Activated CD4-positive, alpha-beta T cell treated with anti-CD3 and anti-CD28 coated beads for 36 hours (primary cell): ENCODE data around the gene CLRN2. TPM values are rescaled to one million over a fixed set of nuclear protein-coding genes. Genes with fewer than 3 reads are reported as not detected.

Source experiments
- ATAC-seq: fragments of 200-7000 bp; cut with Tn5 transposase; one replicate; pipeline ENCODE4 v1.10.0; 2021; ENCODE audit warnings: mild to moderate bottlenecking, moderate library complexity
- CTCF ChIA-PET: fragments of 350-600 bp; sonication (Branson Sonifier 250); formaldehyde crosslinking; loops from one replicate; lab custom pipeline; 2021; ENCODE audit warnings: antibody characterized with exemption; lab: Charles Lee
- POLR2A ChIA-PET: fragments of 350-600 bp; sonication (Branson Sonifier 250); formaldehyde crosslinking; loops from one replicate; lab custom pipeline; 2021; ENCODE audit warnings: antibody characterized with exemption, inconsistent platforms; lab: Charles Lee
- DNase-seq: peaks from one replicate; pipeline ENCODE4 v3.0.0-alpha.2; 2020
- H3K27ac Mint-ChIP-seq: one replicate; pipeline ENCODE4 v1.8.0; 2021; ENCODE audit warnings: mixed read lengths
- H3K27me3 Mint-ChIP-seq: one replicate; pipeline ENCODE4 v1.8.0; 2021; ENCODE audit warnings: mixed read lengths
- H3K36me3 Mint-ChIP-seq: one replicate; pipeline ENCODE4 v1.8.0; 2021; ENCODE audit warnings: low read depth, mixed read lengths
- H3K4me1 Mint-ChIP-seq: one replicate; pipeline ENCODE4 v1.8.0; 2021; ENCODE audit warnings: mixed read lengths
- H3K4me3 Mint-ChIP-seq: one replicate; pipeline ENCODE4 v1.8.0; 2021; ENCODE audit warnings: mild to moderate bottlenecking, moderate library complexity, mixed read lengths
- H3K9me3 Mint-ChIP-seq: one replicate; pipeline ENCODE4 v1.8.0; 2021; ENCODE audit warnings: low read depth, mixed read lengths
- intact Hi-C, 2 experiments: fragments of 100-400 bp; cut with DNase I in 1 of 2; cut with micrococcal nuclease in 1 of 2; formaldehyde crosslinking; loops; one replicate each; pipeline versions ENCODE4 v1.14.2 to v1.15.1; 2022 to 2024; cut with DNase I, micrococcal nuclease
- total RNA-seq, 2 experiments: library from RNA; stranded (reverse); gene quantifications; one replicate each; pipeline ENCODE4 v1.2.3, GENCODE V29; 2021

CLRN2 gene
- total RNA-seq, 2 experiments from 2014 or later = not detected

DNA sequence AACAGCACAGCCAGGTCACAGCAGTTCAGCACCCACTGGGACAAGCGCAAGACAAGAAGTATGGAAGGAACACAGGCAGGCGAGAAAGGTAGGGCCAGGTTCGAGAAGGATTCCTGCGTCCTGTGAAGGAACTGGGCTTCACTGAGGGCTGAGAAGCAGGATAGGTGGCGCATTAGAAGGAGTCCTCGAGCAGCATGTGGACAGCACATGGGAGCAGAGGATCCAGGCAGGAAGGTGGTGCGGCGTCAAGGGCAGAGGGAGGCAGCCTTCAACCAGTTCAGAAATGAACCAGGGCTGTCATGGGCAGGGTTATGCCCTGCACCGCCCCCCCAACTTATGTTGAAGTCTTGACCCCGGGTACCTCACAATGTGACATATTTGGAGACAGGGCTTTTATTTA, 31.3 kb downstream of the CLRN2 start:
- no peak for DNase-seq
- H3K27me3 Mint-ChIP-seq = peaks cover 12% of the 10 kb centered on the region
- intact Hi-C loops = no loop called here
- no peaks in the 10 kb centered on the region for H3K36me3 Mint-ChIP-seq
- ChIA-PET CTCF (no interaction called here), POLR2A (no interaction called here)
- ATAC-seq = no peak
- H3K4me3 Mint-ChIP-seq = no peak overlapping the region
- no peak overlapping the region for H3K27ac Mint-ChIP-seq
- no peaks in the 10 kb centered on the region for H3K4me1 Mint-ChIP-seq
- H3K9me3 Mint-ChIP-seq = no peaks in the 10 kb centered on the region

DNA sequence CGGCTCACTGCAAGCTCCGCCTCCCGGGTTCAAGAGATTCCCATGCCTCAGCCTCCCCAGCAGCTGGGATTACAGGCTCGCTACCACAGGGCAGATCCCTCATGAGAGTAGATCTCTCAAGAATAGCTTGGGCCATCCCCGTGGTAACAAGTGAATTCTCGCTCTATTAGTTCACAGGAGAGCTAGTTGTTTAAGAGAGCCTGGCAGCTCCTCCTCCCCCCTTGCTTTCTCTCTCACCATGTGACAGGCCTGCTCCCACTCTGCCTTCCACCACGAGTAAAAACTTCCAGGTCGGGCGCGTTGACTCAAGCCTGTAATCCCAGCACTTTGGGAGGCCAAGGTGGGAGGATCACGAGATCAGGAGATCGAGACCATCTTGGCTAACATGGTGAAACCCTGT, 31.7 kb downstream of the CLRN2 start:
- no peaks in the 10 kb centered on the region for H3K9me3 Mint-ChIP-seq
- DNase-seq (no peak), ATAC-seq (no peak)
- ChIA-PET POLR2A (no interaction called here), CTCF (interaction anchor here (0.6 to 0.9 kb wide), 3 partner anchors 11 to 89 kb away, joined by 3 read pairs; no protein-coding TSS in a partner anchor)
- H3K4me1 Mint-ChIP-seq = no peaks in the 10 kb centered on the region
- H3K4me3 Mint-ChIP-seq = no peak overlapping the region
- peaks cover 11% of the 10 kb centered on the region for H3K27me3 Mint-ChIP-seq
- intact Hi-C loops = no loop called here
- H3K27ac Mint-ChIP-seq = no peak overlapping the region
- no peaks in the 10 kb centered on the region for H3K36me3 Mint-ChIP-seq

DNA sequence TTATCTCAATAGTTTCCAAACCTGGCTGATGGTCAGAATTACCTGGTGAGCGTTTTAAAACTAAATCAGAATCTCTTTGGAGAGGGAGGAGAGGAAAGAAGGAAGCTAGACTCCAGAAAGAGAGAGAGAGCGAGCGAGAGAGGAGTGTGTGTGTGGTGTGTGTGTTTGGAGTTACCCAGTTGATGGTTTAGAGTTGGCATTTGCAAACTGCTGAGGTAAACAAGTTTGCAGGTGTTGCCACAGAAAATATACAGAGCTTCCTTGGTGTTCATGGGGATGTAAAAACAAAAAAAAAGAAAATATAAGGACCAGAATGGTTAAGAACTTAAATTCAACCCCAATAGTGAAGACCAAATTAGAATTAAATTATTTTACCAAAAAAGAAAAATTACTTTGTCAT, 35.6 kb downstream of the CLRN2 start:
- H3K27ac Mint-ChIP-seq = no peak overlapping the region
- ChIA-PET POLR2A (no interaction called here), CTCF (interaction anchor here (0.6 to 3.5 kb wide), 4 partner anchors 54 to 85 kb away, joined by 3 to 40 read pairs (median 3); partner anchors contain the start of gene MED28)
- ATAC-seq = no peak
- no peaks in the 10 kb centered on the region for H3K4me1 Mint-ChIP-seq
- no peak overlapping the region for H3K4me3 Mint-ChIP-seq
- intact Hi-C loops = no loop called here
- no peak for DNase-seq
- H3K9me3 Mint-ChIP-seq = no peaks in the 10 kb centered on the region
- no peaks in the 10 kb centered on the region for H3K36me3 Mint-ChIP-seq
- peaks cover 7% of the 10 kb centered on the region for H3K27me3 Mint-ChIP-seq

DNA sequence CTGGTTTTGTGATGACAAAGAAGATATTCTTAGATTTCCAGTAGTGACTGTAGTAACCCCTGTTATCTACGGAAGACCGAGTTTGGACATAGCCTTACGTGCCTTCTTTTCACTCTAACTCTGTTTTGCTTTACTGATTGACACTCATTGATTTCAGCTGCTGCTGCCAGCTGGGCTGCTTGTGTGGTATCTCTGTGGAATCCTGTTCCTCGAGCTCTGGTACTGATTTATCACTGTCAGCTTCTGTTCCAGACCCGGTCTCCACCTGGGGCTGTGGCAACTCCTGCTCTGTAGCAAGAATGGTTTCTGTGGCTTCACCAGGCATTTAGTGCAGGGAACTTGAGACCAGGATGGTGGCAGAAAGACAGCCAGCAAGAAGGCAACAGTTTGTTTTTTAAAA, 37.5 kb downstream of the CLRN2 start:
- intact Hi-C loops = no loop called here
- H3K9me3 Mint-ChIP-seq = no peaks in the 10 kb centered on the region
- no peak overlapping the region for H3K27ac Mint-ChIP-seq
- POLR2A ChIA-PET = no interaction called here
- no peak for DNase-seq
- H3K36me3 Mint-ChIP-seq = no peaks in the 10 kb centered on the region
- CTCF ChIA-PET = interaction anchor here (1.1 to 1.4 kb wide), 2 partner anchors 12 to 85 kb away, joined by 4 read pairs; no protein-coding TSS in a partner anchor
- H3K4me1 Mint-ChIP-seq = no peaks in the 10 kb centered on the region
- ATAC-seq = no peak
- peaks cover 7% of the 10 kb centered on the region for H3K27me3 Mint-ChIP-seq
- H3K4me3 Mint-ChIP-seq = no peak overlapping the region

DNA sequence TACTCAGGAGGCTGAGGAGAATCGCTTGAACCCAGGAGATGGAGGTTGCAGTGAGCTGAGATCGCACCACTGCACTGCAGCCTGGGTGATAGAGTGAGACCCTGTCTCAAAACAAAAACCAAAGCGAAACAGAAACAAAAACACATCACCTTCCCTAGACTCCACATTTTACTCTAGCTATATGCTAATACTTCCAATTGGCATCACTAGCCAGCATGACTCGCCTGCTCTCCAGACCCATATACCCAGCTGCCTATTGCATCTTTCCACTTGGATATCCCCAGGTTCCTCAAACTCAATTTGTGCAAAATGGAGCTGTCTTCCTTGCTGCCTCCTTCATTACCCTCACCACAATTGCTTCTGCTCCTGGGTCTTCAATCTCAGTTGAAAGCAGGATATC, 39.6 kb downstream of the CLRN2 start:
- Mint-ChIP-seq H3K9me3 (no peaks in the 10 kb centered on the region), H3K4me1 (no peaks in the 10 kb centered on the region), H3K27me3 (peaks cover 7% of the 10 kb centered on the region), H3K4me3 (no peak overlapping the region), H3K27ac (no peak overlapping the region), H3K36me3 (no peaks in the 10 kb centered on the region)
- DNase-seq (no peak), ATAC-seq (no peak)
- intact Hi-C loops = no loop called here
- POLR2A ChIA-PET = no interaction called here
- CTCF ChIA-PET = interaction anchor here (0.6 to 1.0 kb wide), 2 partner anchors 36 to 82 kb away, joined by 3 to 4 read pairs; no protein-coding TSS in a partner anchor

DNA sequence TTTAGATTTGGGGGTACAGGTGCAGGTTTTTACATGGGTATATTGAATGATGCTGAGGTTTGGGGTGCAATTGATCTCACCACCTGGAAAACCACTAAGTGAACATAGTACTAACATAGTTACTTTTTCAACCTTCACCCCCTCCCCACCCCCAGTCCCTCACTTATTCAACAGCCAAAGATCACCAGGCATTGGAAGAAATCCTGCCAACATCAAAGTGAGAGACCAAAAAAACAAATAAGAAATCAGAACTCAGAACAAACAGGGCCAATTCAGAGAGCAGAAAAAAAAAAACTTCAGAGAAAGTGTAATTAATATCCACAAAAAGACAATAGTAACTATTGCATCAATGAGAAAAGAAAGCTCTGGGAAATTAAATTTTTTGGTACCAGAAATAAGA, 41.5 kb downstream of the CLRN2 start:
- Mint-ChIP-seq H3K27ac (no peak overlapping the region), H3K27me3 (peaks cover 7% of the 10 kb centered on the region), H3K36me3 (no peaks in the 10 kb centered on the region), H3K4me3 (no peak overlapping the region), H3K4me1 (peaks cover 3% of the 10 kb centered on the region), H3K9me3 (no peaks in the 10 kb centered on the region)
- intact Hi-C loops = no loop called here
- POLR2A ChIA-PET = interaction anchor here (0.7 kb wide), 1 partner anchor 57 kb away, joined by 5 read pairs; no protein-coding TSS in a partner anchor
- DNase-seq (no peak), ATAC-seq (no peak)
- CTCF ChIA-PET = interaction anchor here (0.6 kb wide), 3 partner anchors 58 to 1567 kb away, joined by 3 read pairs; partner anchors contain the start of gene MED28

DNA sequence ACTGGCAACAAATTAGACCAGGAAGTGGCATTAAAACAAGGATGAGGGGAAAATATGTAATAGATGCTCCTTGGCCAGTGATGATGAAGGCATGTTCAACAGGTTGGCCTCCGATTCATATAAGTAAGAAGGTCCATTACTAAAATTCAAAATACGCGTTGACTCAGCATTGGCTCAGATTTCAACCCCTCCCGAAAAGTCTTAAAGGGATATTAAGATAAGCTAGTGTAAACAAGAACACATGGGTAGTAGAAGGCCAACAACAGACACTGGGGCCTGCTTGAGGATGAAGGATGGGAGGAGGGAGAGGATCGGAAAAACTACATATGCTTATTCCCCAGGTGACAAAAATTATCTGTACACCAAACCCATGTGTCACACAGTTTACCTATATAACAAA, 42.9 kb downstream of the CLRN2 start:
- intact Hi-C loops = no loop called here
- Mint-ChIP-seq H3K4me3 (no peak overlapping the region), H3K27me3 (peaks cover 5% of the 10 kb centered on the region), H3K27ac (no peak overlapping the region), H3K9me3 (no peaks in the 10 kb centered on the region), H3K4me1 (peaks cover 5% of the 10 kb centered on the region), H3K36me3 (no peaks in the 10 kb centered on the region)
- ATAC-seq (no peak), DNase-seq (no peak)
- CTCF ChIA-PET = interaction anchor here (0.6 kb wide), 1 partner anchor 593 kb away, joined by 3 read pairs; no protein-coding TSS in a partner anchor
- POLR2A ChIA-PET = no interaction called here

DNA sequence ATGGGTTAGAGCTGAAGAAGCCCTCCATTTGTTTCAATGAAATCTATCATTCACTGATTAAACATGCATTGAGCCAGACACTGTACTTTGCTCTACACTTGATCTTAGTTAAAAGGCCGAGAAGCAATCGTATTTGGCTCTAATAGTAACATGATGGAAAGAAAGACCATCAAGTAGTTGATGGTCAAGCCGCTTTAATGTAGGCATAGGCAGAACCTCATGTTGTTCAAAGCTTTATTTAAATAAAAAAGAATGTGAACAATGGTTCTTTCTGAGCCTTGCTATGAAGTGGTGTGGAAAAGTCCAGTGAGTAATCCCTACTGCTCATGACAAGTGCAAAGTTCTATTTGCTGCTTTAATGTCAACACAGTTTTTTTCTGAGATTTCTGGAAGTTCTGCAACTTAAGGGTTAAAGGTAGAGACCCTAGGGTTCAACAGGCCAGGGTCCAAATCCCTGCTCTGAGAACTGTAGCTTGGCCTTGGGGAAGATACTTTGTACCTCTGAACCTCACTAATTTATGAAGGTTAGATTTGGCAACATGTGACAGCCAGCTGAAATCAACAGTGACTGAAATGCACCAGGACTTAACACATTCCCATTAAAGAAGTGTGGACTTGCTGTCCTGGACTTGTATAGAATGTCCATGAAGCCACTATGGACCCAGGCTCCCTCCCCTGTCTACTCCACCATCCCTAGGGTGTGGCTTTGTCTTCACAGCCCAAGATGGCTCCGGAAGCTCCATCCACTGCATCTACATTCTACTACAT, 44.2 kb downstream of the CLRN2 start:
- no peaks in the 10 kb centered on the region for H3K9me3 Mint-ChIP-seq
- H3K4me3 Mint-ChIP-seq = no peak overlapping the region
- POLR2A ChIA-PET = no interaction called here
- ATAC-seq (no peak), DNase-seq (no peak)
- no peak overlapping the region for H3K27ac Mint-ChIP-seq
- no peaks in the 10 kb centered on the region for H3K36me3 Mint-ChIP-seq
- intact Hi-C loops = no loop called here
- H3K4me1 Mint-ChIP-seq = peaks cover 5% of the 10 kb centered on the region
- H3K27me3 Mint-ChIP-seq = peaks cover 5% of the 10 kb centered on the region
- CTCF ChIA-PET = no interaction called here

DNA sequence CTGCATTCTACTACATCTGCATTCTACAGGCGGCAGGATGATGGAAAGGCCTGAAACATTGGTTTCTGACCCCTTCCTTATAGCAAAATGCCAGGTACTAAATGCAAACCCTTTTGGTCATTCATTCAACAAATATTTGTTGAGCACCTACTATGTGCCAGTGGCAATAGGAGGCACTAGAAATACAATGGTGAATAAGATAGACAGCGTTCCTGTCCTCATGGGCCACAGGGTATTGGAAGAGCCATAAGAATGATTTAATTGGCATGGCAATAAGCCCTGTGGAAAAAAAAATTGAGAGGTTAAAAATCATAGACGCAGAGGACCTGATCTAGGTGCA, 44.7 kb downstream of the CLRN2 start:
- H3K27ac Mint-ChIP-seq = no peak overlapping the region
- intact Hi-C loops = no loop called here
- CTCF ChIA-PET = no interaction called here
- H3K4me1 Mint-ChIP-seq = peaks cover 5% of the 10 kb centered on the region
- no peak for ATAC-seq
- no peaks in the 10 kb centered on the region for H3K9me3 Mint-ChIP-seq
- peaks cover 5% of the 10 kb centered on the region for H3K27me3 Mint-ChIP-seq
- H3K36me3 Mint-ChIP-seq = no peaks in the 10 kb centered on the region
- POLR2A ChIA-PET = no interaction called here
- DNase-seq = no peak
- H3K4me3 Mint-ChIP-seq = no peak overlapping the region

DNA sequence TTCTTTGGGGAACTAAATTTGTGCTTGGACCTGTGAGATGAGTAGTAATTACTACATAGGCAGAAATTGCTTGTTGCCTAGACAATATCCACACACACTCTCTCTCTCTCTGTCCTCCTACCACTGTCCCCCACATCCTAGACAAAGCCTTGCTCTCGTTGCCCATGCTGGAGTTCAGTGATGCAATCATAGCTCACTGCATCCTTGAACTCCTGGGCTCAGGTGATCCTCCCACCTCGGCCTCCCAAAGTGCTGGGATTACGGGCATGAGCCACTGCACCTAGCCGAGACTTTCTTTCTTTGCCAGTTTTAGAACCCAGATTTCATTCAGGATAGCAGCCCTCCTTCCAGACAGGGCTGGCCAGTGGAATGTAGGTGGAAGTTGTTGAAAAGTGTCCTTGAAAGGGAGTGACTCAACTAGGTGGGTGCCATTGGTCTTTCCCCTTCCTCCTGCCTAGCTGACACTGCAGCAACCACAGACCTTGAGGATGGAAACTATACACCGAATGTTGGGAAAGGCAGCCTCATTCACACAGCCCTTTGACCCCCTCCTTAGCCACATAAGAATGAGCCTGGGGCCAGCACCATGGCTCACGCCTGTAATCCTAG, 45.2 kb downstream of the CLRN2 start:
- no peaks in the 10 kb centered on the region for H3K36me3 Mint-ChIP-seq
- H3K4me3 Mint-ChIP-seq = no peak overlapping the region
- intact Hi-C loops = no loop called here
- POLR2A ChIA-PET = no interaction called here
- no peak overlapping the region for H3K27ac Mint-ChIP-seq
- CTCF ChIA-PET = no interaction called here
- H3K27me3 Mint-ChIP-seq = peaks cover 2% of the 10 kb centered on the region
- no peak for DNase-seq
- peaks cover 5% of the 10 kb centered on the region for H3K4me1 Mint-ChIP-seq
- no peak for ATAC-seq
- no peaks in the 10 kb centered on the region for H3K9me3 Mint-ChIP-seq

DNA sequence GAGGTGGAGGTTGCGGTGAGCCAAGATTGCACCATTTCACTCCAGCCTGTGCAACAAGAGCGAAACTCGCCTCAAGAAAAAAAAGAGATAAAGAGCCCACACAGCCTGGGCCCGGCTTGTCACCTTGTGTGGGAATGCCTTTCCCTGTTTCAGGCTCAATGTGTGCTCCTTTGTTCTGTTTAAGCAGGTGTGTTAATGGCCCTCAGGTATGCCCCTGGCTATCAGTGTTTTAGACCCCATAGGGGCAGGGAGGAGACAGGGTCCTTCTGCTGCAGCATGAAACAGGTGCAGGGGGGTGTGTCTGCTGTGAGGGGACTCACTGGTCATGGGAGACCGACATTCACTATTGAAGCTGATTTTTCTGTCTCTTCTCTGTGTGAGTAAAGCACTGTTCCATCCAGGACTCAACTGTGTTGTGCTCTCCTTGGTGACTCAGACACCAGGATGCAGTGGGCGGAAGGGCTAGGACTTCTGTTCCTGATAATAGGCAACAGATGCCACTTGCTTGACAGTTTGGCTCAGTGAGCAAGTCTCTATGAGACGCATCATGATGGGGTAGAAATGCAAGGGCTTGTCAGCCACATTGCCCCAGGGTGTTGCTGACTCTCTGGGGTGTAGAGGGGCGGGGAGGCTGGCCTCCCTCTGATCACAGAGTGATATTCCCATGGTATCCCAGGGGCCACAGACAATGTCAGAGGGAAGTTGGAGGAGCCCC, 46.4 kb downstream of the CLRN2 start:
- no peak for ATAC-seq
- Mint-ChIP-seq H3K36me3 (no peaks in the 10 kb centered on the region), H3K4me1 (peaks cover 5% of the 10 kb centered on the region), H3K27ac (no peak overlapping the region), H3K9me3 (no peaks in the 10 kb centered on the region), H3K4me3 (no peak overlapping the region), H3K27me3 (no peaks in the 10 kb centered on the region)
- ChIA-PET CTCF (no interaction called here), POLR2A (no interaction called here)
- intact Hi-C loops = no loop called here
- peak; percentile 15 for DNase-seq
